Esophagus muscularis mucosa (tissue), 4 donors: Measurements from ENCODE around the gene SDHAF1.

Experiments used
- EP300 ChIP-seq: sonication (generic); formaldehyde crosslinking; IDR thresholded peaks from one replicate; pipeline ENCODE4 v1.6.1; 2017; ENCODE audit warnings: antibody characterized with exemption
- POLR2A ChIP-seq: fragments of 450-650 bp; IDR thresholded peaks from one replicate; pipeline ENCODE4 v1.6.1; 2017; ENCODE audit warnings: antibody characterized with exemption, moderate library complexity, mild to moderate bottlenecking, low read depth
- POLR2AphosphoS5 ChIP-seq, 2 donors: sonication (generic); formaldehyde crosslinking; IDR thresholded peaks; one replicate each; pipeline ENCODE4 v1.6.1; 2017; ENCODE audit warnings: antibody characterized with exemption in 2 of 2
- TF ChIP-seq, protein P1 (sequence below), 3 experiments: fragments of 200-600 bp in 2 of 3; fragments of 450-650 bp in 1 of 3; sonication (generic) in 2 of 3; IDR thresholded peaks; one replicate each; pipeline ENCODE4 v1.5.1; 2017 to 2019; ENCODE audit warnings: antibody characterized with exemption in 3 of 3, mild to moderate bottlenecking in 2 of 3, moderate library complexity in 1 of 3

DNA sequence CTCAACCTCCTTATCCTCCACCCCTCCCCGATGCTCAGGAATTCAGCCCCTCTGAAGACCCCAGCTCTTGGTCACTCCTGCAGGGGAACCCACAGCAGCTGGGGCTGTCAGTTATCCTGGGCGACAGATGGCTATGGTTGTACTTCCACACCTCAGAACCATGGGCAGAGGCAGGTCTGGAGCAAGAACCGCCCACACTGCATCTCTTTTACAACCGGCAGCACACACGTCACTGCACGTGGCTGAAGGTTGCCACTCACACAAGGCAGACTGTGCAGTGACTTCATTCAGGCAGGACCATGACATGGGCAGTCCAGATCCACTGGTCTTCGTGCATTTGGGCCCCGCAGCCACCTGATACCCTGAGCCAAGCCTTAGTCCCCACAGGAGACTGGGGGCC is 21.5 kb upstream of the SDHAF1 start:
- TF ChIP-seq, protein P1, sequence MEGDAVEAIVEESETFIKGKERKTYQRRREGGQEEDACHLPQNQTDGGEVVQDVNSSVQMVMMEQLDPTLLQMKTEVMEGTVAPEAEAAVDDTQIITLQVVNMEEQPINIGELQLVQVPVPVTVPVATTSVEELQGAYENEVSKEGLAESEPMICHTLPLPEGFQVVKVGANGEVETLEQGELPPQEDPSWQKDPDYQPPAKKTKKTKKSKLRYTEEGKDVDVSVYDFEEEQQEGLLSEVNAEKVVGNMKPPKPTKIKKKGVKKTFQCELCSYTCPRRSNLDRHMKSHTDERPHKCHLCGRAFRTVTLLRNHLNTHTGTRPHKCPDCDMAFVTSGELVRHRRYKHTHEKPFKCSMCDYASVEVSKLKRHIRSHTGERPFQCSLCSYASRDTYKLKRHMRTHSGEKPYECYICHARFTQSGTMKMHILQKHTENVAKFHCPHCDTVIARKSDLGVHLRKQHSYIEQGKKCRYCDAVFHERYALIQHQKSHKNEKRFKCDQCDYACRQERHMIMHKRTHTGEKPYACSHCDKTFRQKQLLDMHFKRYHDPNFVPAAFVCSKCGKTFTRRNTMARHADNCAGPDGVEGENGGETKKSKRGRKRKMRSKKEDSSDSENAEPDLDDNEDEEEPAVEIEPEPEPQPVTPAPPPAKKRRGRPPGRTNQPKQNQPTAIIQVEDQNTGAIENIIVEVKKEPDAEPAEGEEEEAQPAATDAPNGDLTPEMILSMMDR (IDR thresholded peaks at IDR 0.05) = no peak
- TF ChIP-seq POLR2A (no peak), EP300 (no peak), POLR2AphosphoS5 (IDR thresholded peaks at IDR 0.05) (no peak)
